ENCODE measurements around the gene ITGA8. TPM values are rescaled to one million over a fixed set of nuclear protein-coding genes. Genes with fewer than 3 reads are reported as not detected.

ITGA8 gene
- total RNA-seq, 2 donors from 2014 or later: not detected

DNA sequence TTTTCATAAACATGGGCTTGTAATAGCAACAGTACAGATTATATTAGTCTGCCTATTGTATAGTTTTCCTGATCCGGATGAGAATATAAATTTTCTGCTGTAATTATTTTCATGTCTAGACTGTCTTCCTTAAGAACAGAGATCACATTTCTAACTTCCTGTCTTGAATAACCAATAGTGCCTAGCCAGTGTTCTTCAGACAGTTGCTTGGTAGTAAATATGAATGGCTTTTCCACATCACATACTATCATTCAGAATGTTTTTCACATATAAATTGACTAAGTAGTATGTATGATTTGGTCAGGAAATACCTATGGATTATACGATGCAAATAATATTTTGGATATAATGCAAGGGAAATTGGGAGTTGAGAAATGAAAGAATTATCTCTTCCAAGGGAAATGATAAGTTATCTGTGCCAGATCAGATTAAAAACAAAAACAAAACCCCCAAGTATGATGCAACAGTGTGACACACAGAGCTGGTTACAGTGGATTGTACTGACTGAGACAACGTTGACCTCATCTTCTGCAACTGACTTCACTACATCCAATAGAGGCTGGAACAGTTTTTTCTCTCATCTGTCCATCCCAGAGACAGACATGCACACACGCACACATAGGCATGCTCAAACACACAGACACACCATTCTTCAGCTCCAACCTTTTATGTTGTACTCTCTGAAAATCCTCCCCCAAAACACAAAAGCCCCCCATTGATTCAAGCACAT lies 16.4 kb downstream of the ITGA8 start:
- peak in 1 of 2 donors; percentile 57 for ATAC-seq (replicated peaks in 1 of 2)
- Mint-ChIP-seq H3K4me3 (no peak overlapping the region), H3K27me3 (ENCODE audit: low read depth) (peaks cover 10% of the 10 kb centered on the region), H3K9me3 (peaks cover 0 to 2% of the 10 kb centered on the region in 2 donors), H3K4me1 (ENCODE audit: low read depth) (no peaks in the 10 kb centered on the region), H3K27ac (no peak overlapping the region), H3K36me3 (ENCODE audit: insufficient read depth in 2 of 2) (no peaks in the 10 kb centered on the region)
- no peak for DNase-seq

DNA sequence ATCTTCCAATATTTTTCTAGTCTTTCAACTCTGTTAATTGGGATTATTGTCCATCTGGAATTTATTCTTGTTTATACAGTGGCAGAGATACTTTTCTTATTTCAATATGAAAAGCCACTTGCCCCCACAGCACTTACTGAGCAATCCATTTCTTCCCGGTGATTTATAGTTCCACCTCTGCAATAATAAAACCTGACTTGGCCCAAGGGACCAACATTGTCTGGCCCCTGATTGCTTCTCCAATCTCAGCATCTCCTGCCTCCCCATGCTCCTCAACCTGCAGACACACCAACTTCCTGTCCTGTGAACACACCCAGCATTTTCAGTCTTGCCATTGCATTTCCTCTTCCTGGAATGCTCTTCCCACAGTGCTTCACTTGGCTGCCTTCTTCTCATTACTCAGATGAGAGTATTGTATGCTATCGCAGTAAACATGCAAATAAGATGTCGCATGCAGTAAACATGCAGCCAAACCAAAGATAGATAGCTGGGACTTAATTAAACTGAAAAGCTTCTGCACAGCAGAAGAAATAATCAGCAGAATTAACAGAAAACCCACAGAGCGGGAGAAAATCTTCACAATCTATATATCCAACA lies 19.5 kb downstream of the ITGA8 start:
- Mint-ChIP-seq H3K4me3 (no peak overlapping the region), H3K27ac (no peak overlapping the region), H3K36me3 (ENCODE audit: insufficient read depth in 2 of 2) (no peaks in the 10 kb centered on the region), H3K9me3 (peaks cover 0 to 2% of the 10 kb centered on the region in 2 donors), H3K4me1 (ENCODE audit: low read depth) (no peaks in the 10 kb centered on the region), H3K27me3 (ENCODE audit: low read depth) (peaks cover 10% of the 10 kb centered on the region)
- DNase-seq (no peak), ATAC-seq (replicated peaks in 1 of 2) (no peak)

DNA sequence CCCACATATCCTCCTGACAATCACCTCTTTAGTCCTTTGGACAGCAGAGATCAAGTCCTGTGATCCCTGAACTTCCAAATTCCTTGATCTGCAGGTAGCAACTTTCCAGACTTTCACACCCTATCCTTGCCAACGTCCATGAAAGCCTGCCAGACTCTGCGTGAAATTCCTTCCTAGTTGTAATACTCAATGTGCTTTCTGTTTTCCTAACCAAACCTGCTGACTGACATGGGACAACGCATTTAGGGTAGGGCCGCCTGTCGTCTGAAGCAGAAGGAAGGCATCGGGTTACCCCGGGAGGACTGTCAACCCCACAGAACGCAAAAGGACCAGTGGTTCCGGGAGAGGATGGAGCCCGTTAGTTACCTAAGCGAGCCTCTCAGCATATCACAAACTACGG lies 23.9 kb downstream of the ITGA8 start:
- Mint-ChIP-seq H3K4me3 (no peak overlapping the region), H3K9me3 (peaks cover 0 to 2% of the 10 kb centered on the region in 2 donors), H3K4me1 (ENCODE audit: low read depth) (no peaks in the 10 kb centered on the region), H3K27ac (no peak overlapping the region), H3K36me3 (ENCODE audit: insufficient read depth in 2 of 2) (no peaks in the 10 kb centered on the region), H3K27me3 (ENCODE audit: low read depth) (peaks cover 11% of the 10 kb centered on the region)
- DNase-seq (no peak), ATAC-seq (replicated peaks in 1 of 2) (no peak)

DNA sequence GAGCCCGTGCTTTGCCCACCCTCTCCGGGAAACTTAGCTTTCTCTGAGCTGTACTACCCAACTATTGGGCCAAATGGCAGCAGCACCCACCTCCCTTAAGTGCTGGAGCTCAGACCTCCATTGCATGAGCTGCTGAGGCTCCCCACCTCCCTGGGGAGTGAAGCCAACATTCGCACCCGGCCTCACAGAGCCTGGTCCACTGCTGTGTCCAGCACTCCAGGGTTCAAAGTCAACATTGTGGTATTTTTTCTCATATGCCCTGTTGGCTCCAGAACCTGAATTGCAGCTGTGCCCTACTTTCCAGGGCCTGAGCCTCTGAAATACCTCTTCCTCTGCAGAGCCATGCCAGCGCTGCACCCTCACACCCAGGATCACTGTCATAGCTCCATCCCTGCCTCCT lies 29.7 kb downstream of the ITGA8 start:
- no peaks in the 10 kb centered on the region for H3K36me3 Mint-ChIP-seq (ENCODE audit: insufficient read depth in 2 of 2)
- H3K4me3 Mint-ChIP-seq: no peak overlapping the region
- DNase-seq: no peak
- ATAC-seq (replicated peaks in 1 of 2): no peak
- H3K27ac Mint-ChIP-seq: no peak overlapping the region
- no peaks in the 10 kb centered on the region for H3K4me1 Mint-ChIP-seq (ENCODE audit: low read depth)
- peaks cover 36% of the 10 kb centered on the region for H3K27me3 Mint-ChIP-seq (ENCODE audit: low read depth)
- H3K9me3 Mint-ChIP-seq: no peaks in the 10 kb centered on the region

DNA sequence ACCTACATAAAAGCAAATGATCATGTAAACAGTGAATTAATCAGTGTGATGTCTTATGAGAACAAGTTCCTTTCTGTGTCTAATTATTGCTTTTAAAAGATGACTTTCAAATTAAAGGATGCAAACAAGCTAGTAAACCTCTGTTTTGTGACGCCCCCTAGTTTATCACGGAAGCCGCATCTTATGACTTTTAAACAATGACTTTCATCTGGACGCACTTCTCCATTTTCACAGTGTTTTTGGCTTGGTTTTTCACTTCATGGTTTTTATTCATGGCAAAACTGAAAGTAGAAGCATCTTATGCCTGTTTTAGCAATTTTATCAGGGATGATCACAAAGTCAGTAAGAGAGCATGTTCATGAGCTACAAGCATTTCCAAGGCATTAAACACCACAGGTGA lies 35.0 kb downstream of the ITGA8 start:
- peaks cover 49% of the 10 kb centered on the region for H3K27me3 Mint-ChIP-seq (ENCODE audit: low read depth)
- peaks cover 0 to 1% of the 10 kb centered on the region in 2 donors for H3K9me3 Mint-ChIP-seq
- H3K36me3 Mint-ChIP-seq (ENCODE audit: insufficient read depth in 2 of 2): no peaks in the 10 kb centered on the region
- H3K4me1 Mint-ChIP-seq (ENCODE audit: low read depth): no peaks in the 10 kb centered on the region
- H3K27ac Mint-ChIP-seq: no peak overlapping the region
- DNase-seq: no peak
- no peak overlapping the region for H3K4me3 Mint-ChIP-seq
- no peak for ATAC-seq (replicated peaks in 1 of 2)

DNA sequence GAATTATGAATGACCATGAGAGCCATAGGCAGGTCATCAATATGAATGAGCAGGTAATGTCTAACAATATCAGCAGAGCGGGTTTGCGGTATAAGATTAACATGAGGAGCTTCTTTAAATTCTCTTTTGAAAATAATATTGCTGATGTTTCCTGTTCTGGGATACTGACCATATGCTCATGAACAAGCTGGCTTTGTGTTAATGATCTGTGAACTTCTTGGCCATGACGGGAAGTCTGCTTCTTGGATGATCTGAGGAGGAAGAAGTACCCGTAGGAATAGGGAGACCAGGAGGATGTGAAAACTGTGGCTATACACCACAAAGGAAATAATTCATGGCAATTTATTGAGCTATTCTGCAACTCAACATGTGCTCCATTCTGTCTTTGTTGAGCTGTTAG lies 38.6 kb downstream of the ITGA8 start:
- no peak for DNase-seq
- H3K4me1 Mint-ChIP-seq (ENCODE audit: low read depth): no peaks in the 10 kb centered on the region
- peaks cover 39% of the 10 kb centered on the region for H3K27me3 Mint-ChIP-seq (ENCODE audit: low read depth)

DNA sequence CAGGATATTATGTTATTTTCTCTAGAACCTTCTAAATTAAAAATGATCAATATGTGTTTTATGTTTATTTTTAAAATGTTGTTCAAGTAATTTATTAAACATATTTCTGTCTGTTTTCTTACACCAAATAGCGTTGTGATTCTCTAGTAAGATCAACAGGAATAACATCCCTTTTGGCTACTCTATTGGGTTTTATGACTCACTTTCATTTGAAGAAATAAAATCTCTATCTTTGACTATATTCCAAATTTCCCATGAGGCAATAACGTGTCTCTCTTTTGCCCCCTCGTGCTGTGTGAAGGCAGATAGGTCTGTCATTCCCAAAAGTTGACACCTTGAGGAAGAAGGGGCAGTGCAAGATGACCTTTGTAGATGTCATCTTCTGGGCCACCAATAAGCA lies 40.9 kb downstream of the ITGA8 start:
- no peaks in the 10 kb centered on the region for H3K4me1 Mint-ChIP-seq (ENCODE audit: low read depth)
- no peak for DNase-seq
- H3K27me3 Mint-ChIP-seq (ENCODE audit: low read depth): peaks cover 26% of the 10 kb centered on the region
- H3K27ac Mint-ChIP-seq: no peak overlapping the region
- H3K4me3 Mint-ChIP-seq: no peak overlapping the region
- H3K9me3 Mint-ChIP-seq: peaks cover 0 to 1% of the 10 kb centered on the region in 2 donors
- no peak for ATAC-seq (replicated peaks in 1 of 2)
- no peaks in the 10 kb centered on the region for H3K36me3 Mint-ChIP-seq (ENCODE audit: insufficient read depth in 2 of 2)

More for the DNA sequence above, 38.6 kb downstream of the ITGA8 start:
- Mint-ChIP-seq H3K36me3 (ENCODE audit: insufficient read depth in 2 of 2) (no peaks in the 10 kb centered on the region), H3K9me3 (peaks cover 0 to 1% of the 10 kb centered on the region in 2 donors), H3K27ac (no peak overlapping the region), H3K4me3 (no peak overlapping the region)
- ATAC-seq (replicated peaks in 1 of 2): no peak

DNA sequence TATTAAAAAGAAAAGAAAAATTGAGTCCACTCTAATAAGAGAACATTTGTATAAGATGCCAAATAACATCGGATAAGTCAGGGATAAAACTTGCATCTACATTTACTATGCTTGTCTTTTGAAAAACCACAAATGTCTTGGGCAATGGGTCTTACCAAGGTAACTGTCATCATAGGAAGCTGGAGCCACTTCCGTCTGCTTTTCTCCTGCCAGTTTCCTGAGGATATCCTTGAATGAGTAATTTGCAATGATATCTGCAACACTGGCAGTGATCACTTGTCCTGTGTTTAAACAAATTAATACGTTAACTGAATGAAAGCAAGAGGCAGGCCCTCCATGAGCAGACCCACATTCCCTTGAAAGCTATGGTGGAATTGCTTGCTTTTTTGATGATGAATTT lies 47.3 kb downstream of the ITGA8 start:
- Mint-ChIP-seq H3K36me3 (ENCODE audit: insufficient read depth in 2 of 2) (no peaks in the 10 kb centered on the region), H3K4me3 (no peak overlapping the region), H3K27me3 (ENCODE audit: low read depth) (peaks cover 18% of the 10 kb centered on the region), H3K4me1 (ENCODE audit: low read depth) (no peaks in the 10 kb centered on the region), H3K9me3 (no peaks in the 10 kb centered on the region), H3K27ac (no peak overlapping the region)
- ATAC-seq (replicated peaks in 1 of 2) (no peak), DNase-seq (no peak)

DNA sequence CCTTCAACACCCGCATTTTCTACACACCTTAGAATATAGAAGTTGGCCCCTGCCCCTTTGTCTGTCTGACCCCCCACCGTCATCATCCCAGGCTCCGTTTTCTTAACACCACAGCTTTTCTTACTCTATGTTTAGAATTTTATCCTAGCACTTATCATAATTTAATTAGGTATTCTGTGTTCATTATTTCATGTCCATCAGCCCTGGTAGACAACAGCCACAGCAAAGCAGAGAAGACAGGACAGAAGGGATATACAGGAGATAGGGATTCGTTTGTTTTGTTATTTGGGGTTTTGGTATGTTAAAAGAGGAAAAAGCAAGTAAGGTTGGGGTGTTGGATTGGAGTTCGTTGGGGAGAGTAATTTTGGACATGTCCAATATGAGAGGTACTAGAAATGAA lies 48.8 kb downstream of the ITGA8 start:
- H3K27me3 Mint-ChIP-seq (ENCODE audit: low read depth): peaks cover 13% of the 10 kb centered on the region
- no peak overlapping the region for H3K27ac Mint-ChIP-seq
- no peak overlapping the region for H3K4me3 Mint-ChIP-seq
- no peaks in the 10 kb centered on the region for H3K36me3 Mint-ChIP-seq (ENCODE audit: insufficient read depth in 2 of 2)
- DNase-seq (no peak), ATAC-seq (replicated peaks in 1 of 2) (no peak)
- H3K4me1 Mint-ChIP-seq (ENCODE audit: low read depth): no peaks in the 10 kb centered on the region
- peaks cover 0 to 1% of the 10 kb centered on the region in 2 donors for H3K9me3 Mint-ChIP-seq

DNA sequence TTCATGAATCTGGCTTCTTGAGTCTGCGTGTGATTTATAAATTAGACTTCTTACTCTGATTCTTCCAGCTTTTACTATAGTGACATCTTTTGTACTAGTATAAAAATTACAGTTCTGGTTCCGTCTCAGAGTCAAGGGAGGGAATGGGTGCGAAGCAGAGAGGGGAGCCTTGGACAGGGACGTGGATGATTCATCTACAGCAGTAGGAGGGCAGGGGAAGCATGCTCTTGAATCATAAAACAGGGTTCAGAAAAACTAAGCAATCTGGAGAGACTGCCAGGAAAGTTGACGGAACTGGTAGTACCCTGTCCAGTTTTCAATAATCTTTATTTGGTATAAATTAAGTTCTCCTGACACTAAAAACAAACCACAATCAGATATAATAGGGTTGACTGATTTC lies 58.1 kb downstream of the ITGA8 start:
- Mint-ChIP-seq H3K4me3 (no peak overlapping the region), H3K4me1 (ENCODE audit: low read depth) (no peaks in the 10 kb centered on the region), H3K36me3 (ENCODE audit: insufficient read depth in 2 of 2) (no peaks in the 10 kb centered on the region), H3K27ac (no peak overlapping the region), H3K9me3 (no peaks in the 10 kb centered on the region), H3K27me3 (ENCODE audit: low read depth) (peaks cover 4% of the 10 kb centered on the region)
- ATAC-seq (replicated peaks in 1 of 2) (no peak), DNase-seq (no peak)

DNA sequence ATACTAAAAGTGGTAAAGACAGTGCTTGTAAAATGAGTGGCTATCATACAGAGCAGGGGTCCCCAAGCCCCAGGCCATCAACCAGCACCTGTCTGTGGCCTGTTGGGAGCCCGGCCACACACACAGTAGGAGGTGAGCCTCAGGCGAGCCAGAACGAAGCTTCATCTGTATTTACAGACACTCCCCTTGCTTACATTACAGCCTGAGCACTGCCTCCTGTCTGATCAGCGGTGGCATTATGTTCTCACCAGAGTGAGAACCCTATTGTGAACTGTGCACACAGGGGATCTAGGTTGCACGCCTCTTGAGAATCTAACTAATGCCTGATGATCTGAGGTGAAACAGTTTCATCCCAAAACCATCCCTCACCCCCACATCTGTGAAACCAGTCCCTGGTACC lies 58.7 kb downstream of the ITGA8 start:
- H3K27me3 Mint-ChIP-seq (ENCODE audit: low read depth): peaks cover 4% of the 10 kb centered on the region
- H3K4me3 Mint-ChIP-seq: no peak overlapping the region
- ATAC-seq (replicated peaks in 1 of 2): no peak
- H3K4me1 Mint-ChIP-seq (ENCODE audit: low read depth): no peaks in the 10 kb centered on the region
- no peaks in the 10 kb centered on the region for H3K9me3 Mint-ChIP-seq
- no peak for DNase-seq
- no peak overlapping the region for H3K27ac Mint-ChIP-seq
- H3K36me3 Mint-ChIP-seq (ENCODE audit: insufficient read depth in 2 of 2): no peaks in the 10 kb centered on the region

DNA sequence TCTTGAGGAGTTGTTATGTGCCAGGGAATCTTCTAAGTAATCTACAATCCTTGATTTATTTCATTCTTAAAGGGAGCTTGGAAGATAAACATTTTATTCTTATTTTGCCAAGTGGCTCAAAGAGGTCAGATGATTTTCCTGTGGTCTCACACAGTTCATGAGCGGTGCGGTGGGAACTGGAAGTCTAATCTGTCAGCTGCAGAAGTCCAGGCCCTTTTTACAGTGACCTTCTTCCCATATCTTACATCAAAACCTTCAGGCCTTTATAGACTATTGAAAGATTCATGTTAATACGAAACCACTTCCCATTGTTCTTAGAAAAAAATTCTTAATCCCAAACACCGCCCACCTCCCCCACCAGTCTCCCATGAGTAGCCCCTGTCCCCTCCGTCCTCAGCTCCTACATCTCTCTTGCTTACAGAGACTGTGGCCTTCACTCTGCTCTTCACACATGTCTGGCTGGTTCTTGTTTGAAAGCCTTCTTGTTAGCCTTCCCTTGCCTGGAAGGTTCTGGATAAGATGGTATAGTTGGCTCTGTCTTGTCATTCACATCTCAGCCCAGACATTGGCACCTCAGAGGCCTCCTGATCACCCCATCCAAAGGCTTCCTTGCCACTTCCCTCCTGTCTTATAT lies 61.5 kb downstream of the ITGA8 start:
- no peak overlapping the region for H3K27ac Mint-ChIP-seq

DNA sequence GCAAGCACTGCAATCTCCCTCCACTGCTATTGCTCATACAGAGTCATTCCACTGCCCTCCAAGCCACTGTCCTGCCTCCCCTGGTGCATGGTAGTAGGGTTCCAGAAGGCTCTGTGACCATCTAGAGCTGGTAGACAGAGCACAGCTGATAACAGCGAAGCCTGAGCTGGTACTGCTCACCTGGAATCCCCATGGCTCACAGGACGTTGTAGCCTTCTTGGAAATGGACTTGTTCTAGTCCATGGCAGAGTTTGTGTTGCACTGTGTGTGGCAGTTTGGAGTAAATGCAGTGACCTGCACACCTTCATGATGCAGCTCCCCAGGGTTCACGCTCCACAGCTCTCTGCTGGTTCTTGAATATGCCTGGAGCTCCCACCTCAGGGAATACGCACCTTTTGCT lies 67.0 kb downstream of the ITGA8 start:
- no peak for ATAC-seq (replicated peaks in 1 of 2)
- Mint-ChIP-seq H3K36me3 (ENCODE audit: insufficient read depth in 2 of 2) (no peaks in the 10 kb centered on the region), H3K9me3 (no peaks in the 10 kb centered on the region), H3K27ac (no peak overlapping the region), H3K4me1 (ENCODE audit: low read depth) (no peaks in the 10 kb centered on the region), H3K27me3 (ENCODE audit: low read depth) (no peaks in the 10 kb centered on the region), H3K4me3 (no peak overlapping the region)
- DNase-seq: no peak

More for the DNA sequence above, 61.5 kb downstream of the ITGA8 start:
- ATAC-seq (replicated peaks in 1 of 2) (no peak), DNase-seq (no peak)
- H3K4me3 Mint-ChIP-seq: no peak overlapping the region
- no peaks in the 10 kb centered on the region for H3K36me3 Mint-ChIP-seq (ENCODE audit: insufficient read depth in 2 of 2)
- H3K9me3 Mint-ChIP-seq: no peaks in the 10 kb centered on the region
- H3K27me3 Mint-ChIP-seq (ENCODE audit: low read depth): peaks cover 4% of the 10 kb centered on the region
- no peaks in the 10 kb centered on the region for H3K4me1 Mint-ChIP-seq (ENCODE audit: low read depth)
